ENCODE measurements around the gene SFSWAP.
"Not testable (repeated sequence)": the region's sequence is repeated elsewhere in the genome, so short reads cannot be mapped to it uniquely, and the experiment has no call there.

The SFSWAP gene

DNA sequence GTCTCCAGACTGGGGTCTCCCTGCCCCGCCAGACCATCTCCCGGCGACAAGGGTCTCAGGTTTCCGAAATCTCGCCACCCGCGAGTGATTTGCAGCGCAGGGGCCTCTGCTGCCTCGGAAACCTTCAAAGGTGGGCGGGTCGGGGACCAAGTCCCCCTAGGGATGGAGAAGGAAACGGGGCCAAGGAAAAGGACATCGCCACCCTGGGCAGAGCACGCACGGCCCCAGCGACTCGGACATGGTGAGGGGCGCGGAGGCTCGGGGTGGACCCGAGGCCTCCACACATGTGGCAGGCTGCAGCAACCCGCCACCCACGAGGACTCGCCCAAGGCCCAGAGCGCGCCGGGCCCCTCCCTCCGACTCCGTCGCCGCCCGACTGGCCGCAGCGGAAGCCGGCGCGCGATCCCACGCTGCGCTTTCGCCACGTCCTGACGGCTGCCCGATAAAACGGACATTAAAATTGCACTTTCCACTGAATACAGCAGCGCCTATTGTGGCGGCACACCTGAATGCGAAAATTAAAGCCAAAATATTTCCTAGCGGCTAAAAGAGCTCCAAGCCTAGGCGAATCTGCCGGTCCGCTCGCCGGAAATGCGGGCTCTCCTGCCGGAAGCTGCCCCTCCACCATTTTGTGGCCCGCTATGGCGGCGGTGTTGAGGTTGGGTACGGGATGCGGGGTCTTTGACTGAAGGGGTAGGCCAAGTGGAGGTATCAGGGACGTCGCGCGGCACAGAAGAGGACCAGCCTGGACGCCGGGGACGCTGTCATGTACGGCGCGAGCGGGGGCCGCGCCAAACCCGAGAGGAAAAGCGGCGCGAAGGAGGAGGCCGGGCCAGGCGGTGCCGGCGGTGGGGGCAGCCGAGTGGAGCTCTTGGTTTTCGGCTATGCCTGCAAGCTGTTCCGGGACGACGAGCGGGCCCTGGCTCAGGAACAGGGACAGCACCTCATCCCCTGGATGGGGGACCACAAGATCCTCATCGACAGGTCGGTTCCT is at the start of gene SFSWAP:
SFSWAP (plus strand) TSS at position 627 of the 994 bp plus-strand sequence; CDS start at position 767, 140 bp downstream.
- DNase-seq: peak; percentile 70

DNA sequence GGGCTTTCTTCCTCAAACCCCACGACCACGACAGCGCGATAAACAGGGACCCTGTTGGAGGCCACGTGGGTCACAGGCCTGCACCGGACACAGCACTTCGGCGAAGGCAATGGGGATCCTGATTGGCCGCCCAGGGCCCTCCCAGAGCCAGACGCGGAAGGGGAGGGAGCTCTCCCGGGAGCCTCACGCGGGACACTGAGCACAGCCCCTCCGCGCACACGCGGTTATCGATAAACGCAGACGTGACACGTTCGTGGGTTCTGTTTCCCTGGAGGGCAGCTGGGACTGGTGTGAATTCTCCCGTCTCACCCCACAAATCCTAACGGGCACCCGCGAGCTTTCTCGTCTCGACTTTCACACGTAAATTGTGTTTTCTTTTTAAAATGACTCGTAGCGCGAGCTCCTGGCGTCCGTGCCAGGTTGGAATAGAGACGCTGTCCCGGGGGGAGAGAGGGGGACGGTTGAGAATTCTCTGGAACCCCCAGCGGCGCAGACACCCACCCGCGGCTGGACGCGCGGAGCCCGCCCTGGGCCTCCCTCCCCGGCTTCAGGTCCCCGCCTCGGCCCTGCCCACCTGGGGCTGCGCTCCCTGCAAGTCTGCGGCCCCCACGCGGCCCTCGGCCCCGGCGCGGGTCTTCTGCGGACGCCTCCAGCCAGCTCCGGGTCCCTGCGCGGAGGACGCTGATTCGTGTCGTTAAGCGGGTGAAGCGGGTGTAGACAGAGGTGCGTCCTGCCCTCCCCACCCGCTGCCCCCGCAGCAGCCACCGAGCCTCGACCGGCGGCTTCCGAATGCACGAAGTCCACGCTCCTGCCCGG is 49.5 kb upstream of the SFSWAP start:
- not testable (repeated sequence) for DNase-seq

DNA sequence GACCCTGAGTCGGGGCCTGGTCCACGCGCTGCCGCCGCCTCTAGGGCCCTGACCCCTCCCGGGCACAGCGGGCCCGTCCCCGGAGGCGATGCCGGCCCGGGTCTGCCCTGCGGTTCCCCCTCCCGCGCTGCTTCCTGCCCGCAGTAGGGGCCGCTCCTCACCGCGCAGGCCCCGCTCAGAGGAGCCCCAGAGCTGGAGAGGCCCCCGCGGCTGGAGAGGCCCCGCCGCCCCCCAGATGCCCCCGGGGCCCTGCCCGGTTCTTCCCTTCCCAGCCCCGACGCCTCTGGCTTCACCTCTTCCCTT is 49.0 kb upstream of the SFSWAP start:
- DNase-seq: not testable (repeated sequence)

DNA sequence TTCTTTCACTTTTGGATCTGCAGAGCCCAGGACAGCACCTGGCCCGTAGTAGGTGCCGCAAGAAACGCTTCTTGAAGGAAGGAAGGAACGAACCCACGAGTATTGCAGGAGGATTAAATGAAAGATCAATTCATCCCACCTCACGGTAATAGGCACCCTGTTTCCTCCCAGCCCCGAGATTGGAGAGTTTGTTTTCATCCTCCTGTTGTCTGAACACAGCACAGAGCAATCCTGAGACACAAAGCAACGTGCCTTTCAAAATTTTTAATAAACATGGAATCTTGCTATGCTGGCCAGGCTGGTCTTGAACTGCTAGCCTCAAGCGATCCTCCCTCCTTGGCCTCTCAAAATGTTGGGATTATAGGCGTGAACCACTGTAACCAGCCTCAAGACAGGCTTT is 48.5 kb upstream of the SFSWAP start:
- DNase-seq: not testable (repeated sequence)

DNA sequence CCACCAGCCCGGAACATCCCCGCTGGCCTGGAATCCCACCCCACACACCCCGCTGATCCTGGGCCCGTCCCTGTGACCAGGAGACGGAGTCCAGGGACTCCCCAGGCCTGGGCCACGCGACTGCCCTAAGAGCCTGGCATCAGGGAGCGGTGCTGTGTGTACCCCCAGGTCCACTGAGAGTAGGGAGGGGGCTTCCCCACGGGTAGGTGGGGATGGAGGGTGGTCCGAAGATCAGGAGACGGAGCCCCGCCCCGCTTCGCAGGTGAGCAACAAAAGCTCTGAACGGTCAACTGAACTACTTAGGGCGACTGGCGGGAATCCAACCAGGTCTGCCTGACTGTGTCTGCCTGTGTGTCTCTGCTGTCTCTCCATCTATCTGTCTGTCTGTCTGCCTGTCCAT is 45.2 kb upstream of the SFSWAP start:
- DNase-seq: not testable (repeated sequence)

DNA sequence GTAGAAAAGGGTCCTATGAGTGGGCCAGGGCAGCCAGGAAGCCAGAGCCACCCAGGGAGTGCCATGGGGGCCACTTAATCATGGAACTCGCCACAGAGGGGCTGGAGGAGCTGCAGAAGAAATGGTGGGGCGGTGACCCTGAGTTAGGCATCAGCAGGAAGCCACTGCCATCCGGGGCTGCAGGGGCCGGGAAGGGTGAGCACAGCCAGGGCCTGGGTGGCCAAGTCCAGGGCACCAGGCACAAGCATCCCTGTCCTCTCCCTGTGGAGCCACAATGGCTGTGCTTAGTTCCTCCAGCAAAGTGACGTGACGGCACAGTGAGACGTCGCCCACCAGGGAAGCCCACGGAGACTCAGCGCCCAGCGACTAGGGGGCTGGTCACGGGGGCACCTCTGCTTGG is 44.4 kb upstream of the SFSWAP start:
- not testable (repeated sequence) for DNase-seq

DNA sequence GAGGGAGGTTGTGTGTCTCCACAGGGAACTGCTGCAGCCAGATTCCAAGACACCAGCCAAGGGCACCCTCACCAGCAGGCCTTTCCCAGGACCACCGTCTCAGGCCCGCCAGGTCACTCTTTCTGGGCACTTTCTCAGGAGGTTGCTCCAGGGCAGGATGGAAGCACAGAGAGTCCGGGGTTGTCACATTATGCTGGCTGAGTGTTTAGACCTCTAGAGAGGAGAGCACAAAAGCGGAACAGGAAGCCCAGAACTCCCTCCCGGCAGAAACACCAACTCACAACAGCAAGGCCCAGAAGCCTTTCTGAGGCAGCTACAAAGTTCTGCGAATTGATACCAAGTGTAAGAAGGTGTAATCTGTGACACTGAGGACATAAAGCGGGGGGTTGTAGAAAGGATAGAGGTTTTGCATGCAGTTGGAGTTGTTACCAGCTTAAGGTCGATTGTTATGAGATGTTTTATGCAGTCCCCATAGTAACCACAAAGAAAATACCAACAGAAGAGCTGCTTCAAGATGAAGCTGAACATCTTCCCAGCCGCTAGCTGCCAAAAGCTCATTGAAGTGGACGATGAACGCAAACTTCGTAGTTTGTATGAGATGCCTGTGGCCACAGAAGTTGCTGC is 43.8 kb upstream of the SFSWAP start:
- DNase-seq: not testable (repeated sequence)

DNA sequence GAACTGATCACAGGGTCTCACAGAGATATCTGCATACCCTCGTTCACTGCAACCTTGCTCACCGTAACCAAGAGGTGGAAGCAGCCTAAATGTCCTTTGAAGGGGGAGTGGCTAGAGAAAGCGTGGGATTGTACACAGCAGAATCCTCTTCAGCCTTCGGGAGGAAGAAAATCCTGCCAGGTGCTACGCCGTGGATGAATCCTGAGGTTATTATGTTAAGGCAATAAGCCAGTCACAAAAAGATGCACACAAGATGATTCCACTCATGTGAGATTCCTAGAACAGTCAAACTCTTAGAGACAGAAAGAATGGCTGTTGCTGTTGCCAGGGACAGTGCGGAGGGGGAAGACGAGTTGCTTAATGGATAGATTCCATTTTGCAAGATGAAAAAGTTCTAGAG is 39.6 kb upstream of the SFSWAP start:
- no peak for DNase-seq

DNA sequence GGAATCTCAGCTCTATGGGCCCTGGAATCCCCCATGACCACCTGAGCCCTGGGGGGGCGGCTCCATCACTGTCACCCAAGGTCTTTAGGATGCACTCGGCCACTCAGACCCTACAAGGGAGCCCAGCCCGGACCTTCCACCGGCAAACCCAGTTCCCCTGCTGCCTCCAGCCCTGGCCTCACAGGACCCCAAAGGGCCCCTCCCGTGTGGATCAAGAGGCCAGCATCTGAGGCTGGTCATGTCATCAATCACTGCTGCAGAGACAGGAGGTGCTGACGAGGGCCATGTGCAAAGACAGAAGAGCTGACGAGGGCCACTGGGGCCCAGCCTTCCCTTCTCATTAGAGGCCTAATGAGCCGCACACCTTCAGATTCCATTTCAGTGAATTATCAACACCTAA is 39.0 kb upstream of the SFSWAP start:
- DNase-seq: no peak

DNA sequence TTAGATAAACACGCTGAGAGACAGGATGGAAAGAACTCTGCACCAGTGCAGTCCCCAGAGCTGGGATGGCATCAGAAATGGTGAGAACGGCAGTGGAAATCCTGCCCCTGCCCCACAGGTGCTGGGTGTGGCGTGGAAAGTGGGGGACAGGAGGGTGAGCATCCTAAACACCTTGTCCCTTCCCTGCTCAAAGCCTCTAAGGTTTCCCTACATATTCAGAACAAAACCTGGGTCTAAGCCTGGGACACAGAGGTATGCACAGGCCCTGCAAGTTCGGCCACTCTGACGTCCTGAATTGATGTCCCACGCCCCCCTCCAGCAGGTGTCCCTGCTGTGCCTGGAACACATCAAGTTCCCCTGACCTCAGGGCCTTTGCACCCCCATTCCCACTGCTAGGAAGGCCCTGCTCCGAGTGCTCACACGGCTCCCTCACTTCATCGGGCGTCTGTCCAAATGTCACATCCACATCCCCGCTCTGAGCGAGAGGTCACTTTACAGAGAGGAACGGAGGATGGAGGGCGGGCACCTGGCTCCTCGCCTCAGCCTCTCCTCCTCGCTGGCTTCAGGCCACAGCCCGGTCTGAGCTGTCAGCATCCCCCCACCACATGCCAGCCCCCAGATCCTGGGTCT is 38.5 kb upstream of the SFSWAP start:
- DNase-seq: no peak

DNA sequence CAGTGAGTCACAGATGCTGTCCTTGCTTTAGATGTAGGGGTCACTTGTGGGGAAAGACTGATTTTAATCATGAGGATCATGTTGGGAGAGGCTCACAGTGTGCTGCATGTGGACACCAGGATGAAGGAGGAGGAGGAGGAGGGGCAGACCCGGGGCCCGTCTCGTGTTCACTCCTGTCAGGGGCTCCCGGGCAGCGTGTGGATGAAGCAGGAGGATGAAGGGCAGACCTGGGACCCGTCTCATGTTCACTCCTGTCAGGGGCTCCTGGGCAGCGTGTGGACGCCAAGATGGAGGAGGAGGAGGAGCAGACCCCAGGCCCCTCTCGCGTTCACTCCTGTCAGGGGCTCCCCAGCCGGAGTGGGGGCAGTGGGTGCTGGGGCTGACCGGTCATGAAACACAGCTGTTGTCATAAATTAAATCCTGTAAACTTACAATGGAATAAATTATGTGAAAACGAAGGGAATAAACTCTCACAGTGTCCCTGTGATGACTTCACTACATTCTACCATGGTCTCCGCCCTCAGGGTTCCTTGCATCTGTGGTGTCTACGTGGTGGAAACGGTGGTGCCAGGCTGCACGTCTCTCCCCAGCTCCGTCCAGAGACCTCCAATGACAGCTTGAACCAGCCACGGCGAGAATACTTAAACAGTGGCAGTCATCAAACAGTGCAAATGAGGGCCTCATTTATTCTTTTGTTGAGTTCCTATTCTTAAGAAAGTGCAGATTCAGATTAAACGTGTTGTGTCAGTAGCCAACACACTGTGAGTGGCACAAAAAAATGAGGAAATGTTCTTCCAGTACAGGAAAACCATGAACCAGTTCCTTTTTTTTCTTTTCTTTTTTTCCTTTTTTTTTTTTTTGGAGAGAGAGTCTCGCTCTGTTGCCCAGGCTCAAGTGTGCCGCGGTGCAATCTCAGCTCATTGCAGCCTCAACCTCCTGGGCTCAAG is 37.7 kb upstream of the SFSWAP start:
- no peak for DNase-seq

DNA sequence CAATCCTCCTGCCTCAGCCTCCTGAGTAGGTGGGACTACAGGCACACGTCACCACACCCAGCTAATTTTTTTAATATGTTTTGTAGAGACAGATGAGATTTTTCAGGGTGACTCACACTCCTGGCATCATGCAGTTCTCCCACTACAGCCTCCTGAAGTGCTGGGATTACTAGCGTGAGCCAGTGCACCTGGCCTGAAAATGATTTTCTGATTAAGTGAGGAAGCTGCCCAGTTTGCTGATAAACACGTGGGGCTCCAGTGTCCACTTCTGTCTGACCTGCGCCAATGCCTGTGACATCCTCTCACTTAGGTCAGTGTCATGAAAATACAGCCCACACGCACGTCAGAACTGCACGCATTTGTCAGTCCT is 37.0 kb upstream of the SFSWAP start:
- no peak for DNase-seq

DNA sequence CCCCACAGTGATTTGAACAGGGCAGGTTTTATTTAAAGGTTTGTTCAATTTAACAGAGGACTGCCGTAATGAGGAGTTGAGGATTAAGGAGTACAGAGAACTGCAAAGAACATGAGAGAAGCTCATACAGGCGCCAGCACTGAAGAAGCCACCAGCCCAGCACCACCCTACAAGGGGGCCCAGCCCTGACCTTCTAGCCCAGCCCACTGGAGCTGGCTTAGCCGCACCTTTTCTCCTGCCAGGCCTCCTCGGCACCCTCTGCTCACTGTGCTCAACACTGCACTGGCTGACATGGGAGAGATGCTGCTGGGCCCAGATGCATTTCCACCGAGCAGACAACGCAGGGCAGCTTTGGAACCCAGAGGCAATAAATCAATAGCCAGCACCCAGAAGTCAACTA is 36.5 kb upstream of the SFSWAP start:
- no peak for DNase-seq

DNA sequence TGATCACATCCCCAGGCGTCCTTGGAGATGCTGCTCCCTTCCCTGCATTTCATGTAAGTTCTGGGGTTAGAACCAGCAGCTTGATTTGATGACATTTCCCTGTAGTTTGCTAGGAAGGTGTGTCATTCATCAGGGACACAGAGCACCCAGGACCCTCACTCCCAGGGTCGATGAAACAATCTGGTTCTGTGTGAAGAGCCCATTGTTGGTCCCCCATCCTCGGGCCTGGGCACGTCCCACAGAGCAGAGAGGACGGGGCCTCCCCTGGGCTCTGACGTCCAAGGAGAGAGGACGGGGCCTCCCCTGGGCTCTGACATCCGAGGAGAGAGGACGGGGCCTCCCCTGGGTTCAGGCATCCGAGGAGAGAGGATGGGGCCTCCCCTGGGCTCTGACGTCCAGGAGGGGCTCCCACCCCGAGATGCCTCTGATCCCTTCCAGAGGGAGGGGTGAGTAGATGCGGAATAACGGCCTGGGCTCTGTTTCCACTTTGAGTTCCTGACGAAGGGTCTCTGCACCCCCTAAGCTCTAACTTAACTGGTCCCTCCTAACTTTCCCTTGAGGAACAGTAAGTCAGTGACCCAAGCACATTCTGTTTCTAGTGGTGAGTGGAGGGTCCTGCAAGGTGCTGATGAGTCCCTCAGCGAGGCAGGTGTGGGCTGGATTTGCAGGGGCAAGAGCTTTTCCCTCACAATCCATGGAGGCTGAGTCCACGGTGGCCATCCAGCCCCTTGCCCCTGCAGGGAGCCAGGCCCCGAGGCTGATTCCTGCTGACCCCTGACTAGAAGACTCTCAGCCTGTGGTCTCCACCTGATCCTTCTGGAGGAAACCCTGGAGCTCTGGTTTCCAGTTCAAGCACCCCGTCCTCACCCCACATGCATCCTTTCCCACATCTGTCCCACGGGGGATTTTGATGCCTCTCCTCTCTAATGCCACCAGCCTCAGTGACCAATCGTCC is 35.5 kb upstream of the SFSWAP start:
- no peak for DNase-seq

DNA sequence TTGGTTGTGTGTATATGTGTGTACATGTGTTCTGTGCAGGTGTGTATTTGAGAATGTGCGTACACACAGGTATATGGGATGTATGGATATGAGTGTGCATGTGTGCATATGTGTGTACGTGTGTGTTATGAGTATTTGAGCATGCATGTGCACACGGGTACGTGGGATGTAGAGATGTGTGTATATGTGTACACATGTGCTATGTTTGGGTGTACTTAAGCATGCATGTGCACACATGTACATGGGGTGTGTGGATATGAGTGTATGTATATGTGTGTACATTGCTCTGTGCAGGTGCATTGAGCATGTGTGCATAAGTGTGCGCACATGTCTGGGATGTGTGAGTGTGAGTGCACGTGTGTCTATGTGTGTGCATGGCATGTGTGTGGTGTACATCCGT is 34.3 kb upstream of the SFSWAP start:
- no peak for DNase-seq

DNA sequence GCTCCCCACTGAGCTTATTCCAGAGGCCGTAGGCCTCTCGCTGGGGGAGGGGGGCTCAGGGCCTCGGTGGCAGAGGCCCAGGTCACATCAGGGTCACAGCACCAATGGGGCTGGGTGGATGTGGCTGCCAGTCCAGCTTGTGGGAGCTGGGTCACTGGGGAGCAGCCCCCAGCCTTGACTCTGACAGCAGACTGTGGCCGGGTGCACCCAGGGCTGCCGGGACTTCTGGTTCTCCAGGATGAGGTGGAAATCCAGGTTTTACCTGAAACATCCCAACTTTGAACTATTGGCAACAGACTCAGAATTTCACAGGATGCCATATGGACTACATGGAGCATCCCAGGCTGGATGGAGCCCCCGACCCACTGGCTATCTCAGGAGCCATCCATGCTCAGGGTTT is 33.8 kb upstream of the SFSWAP start:
- DNase-seq: not testable (repeated sequence)

DNA sequence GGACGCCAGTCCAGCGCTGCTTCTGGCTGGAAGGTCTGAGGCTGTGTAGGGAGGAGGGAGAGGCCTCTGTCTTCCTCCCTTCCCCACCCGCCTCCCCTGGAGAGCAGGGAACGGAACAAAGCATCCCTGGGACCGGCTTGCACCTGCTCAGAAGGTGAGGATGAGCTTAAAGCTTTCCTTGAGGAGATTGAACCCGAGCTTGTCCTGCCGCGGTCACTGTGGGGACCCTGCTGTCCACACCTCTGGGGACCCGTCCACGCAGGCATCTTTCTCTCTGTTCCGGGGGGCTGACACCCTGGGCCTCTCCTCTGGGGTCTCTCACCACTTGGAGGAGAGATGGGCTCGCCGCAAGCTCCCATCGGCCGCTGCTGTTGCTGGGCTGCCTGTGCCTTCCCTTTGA is 33.2 kb upstream of the SFSWAP start:
- DNase-seq: no peak

DNA sequence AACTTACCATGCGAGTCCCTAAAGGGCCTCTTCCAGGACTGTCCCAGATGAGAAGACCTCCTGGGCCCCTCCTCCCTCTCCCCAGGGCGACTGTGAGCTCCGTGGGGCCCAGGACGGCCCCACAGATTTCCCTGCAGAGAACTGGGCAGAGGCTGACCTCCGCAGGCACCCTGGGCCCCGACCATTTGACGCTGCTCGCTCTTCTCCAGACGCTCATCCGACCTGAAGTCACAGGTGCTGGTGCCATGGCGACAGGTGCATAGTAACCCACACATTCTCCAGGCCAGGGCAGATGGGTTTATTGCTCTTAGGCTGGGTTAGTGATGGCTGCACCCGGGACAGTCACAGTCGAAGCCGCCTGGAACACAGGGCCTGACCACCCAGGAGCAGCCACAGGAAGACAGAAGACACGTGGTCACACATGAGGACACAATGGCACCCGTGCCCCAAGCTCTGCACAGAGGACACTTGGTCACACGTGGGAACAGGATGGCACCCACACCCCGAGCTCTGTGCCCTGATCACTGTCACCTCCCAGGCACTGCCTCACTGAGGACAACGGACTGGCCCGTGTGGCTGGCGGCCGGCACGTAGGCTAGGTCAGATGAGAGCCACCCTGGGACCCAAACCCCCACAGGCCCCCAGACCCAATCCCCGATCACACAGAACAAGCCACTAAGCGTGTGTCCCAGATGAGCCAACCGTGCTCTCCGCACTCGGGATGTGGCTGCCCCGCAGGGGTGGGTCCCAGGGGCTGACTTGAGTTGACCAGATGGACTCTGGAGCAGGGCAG is 32.3 kb upstream of the SFSWAP start:
- DNase-seq: not testable (repeated sequence)

DNA sequence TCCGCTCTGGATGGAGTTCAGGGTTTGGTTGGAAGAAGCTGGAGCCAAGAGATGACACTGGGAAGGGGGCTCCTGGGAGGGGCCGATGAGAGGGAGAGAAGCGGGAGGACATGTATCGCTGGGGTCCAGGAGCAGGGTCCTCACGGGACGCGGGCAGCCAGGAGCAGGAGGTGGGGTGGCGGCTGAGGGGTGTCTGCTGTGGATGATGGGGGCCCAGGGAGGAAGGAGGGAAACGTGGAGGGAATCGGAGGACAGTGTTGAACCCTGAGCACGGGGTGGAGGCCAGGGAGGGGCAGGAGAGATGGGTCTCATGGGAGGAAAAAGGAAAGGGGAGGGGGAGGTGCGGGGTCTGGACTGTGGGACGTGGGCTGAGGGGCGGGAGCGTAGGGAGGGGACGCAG is 31.7 kb upstream of the SFSWAP start:
- DNase-seq: not testable (repeated sequence)

DNA sequence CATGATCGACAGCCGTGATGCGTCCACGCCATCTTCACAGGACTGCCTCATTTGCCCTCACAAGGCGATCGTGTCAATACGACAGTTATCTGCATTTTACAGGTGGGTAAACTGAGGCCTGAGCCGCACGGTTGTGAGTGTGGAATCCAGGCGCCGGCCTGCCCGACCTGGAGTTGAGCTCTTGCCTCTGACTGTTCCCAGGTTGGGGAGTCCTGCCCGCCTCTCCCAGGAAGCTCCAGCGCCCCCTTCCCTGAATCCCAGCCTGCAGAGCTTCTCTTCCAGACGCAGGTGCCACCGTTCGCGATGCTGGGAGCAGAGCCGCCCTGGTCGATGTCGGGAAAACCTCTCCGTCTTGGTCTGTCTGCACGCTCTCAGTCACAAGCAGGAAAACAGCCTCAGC is 31.1 kb upstream of the SFSWAP start:
- DNase-seq: not testable (repeated sequence)

Measured in CD4-positive, alpha-beta T cell treated with Interferon gamma for 1 hour (primary cell).